HG03460 (cell line): ENCODE measurements around the gene ZSWIM8.

Experiments used
- ATAC-seq: cut with Tn5 transposase; IDR thresholded peaks from one replicate; pipeline ENCODE4 v1.9.1; 2021; ENCODE audit not compliant: unreplicated experiment

Gene ZSWIM8

GRCh38 chr10:73840403-73841060, 55.1 kb downstream of the ZSWIM8 start:
- no peak for ATAC-seq

GRCh38 chr10:73841061-73841421, 55.6 kb downstream of the ZSWIM8 start:
- ATAC-seq = no peak

- ATAC-seq = no peak
Observed at GRCh38 chr10:73841526-73842285, 56.3 kb downstream of the ZSWIM8 start.

GRCh38 chr10:73842349-73842748, 56.9 kb downstream of the ZSWIM8 start:
- no peak for ATAC-seq

- no peak for ATAC-seq
Observed at GRCh38 chr10:73843261-73843660, 57.9 kb downstream of the ZSWIM8 start.

- ATAC-seq = no peak
Observed at GRCh38 chr10:73847031-73847430, 61.6 kb downstream of the ZSWIM8 start.

- ATAC-seq = peak; percentile 91
Observed at GRCh38 chr10:73848821-73849489, 63.5 kb downstream of the ZSWIM8 start.

- no peak for ATAC-seq
Observed at GRCh38 chr10:73850211-73850610, 64.8 kb downstream of the ZSWIM8 start.

GRCh38 chr10:73850863-73851461, 65.6 kb downstream of the ZSWIM8 start:
- ATAC-seq = no peak
